HepG2 (cell line): ENCODE measurements around the gene SLC5A5. TPM values are rescaled to one million over a fixed set of nuclear protein-coding genes. Genes with fewer than 3 reads are reported as not detected.

Source experiments
- ATAC-seq: fragments of 200-7000 bp; cut with Tn5 transposase; 3 replicates; pipeline ENCODE4 v1.9.1; 2020; ENCODE audit warnings: mild to moderate bottlenecking, moderate library complexity
- BruUV-seq: library from RNA; stranded (reverse); fragments of 400-500 nt; replicated peaks from 2 replicates; lab custom pipeline; 2021; lab: Mats Ljungman, UMichigan
- CTCF ChIA-PET: fragments of 300-600 bp; formaldehyde crosslinking; extraction: SDS; loops from one replicate; lab custom pipeline; 2021; ENCODE audit warnings: low total read pairs, inconsistent platforms, low intra/inter-chr PET ratio; lab: Yijun Ruan, JAX
- POLR2A ChIA-PET: fragments of 350-600 bp; sonication (Branson Sonifier 250); formaldehyde crosslinking; loops from one replicate; lab custom pipeline; 2020; ENCODE audit warnings: antibody characterized with exemption, inconsistent platforms; lab: Yijun Ruan, JAX
- DNase-seq: peaks from one replicate; pipeline ENCODE4 v3.0.0-alpha.2; 2015; ENCODE audit warnings: low spot score
- FAIRE-seq: peaks from 3 replicates; lab custom pipeline; 2011; peaks lifted over from hg19 to GRCh38; lab: Jason Lieb, UNC
- H2AFZ ChIP-seq: one replicate; pipeline ENCODE4 v1.6.1; 2011; ENCODE audit warnings: low read length, inconsistent platforms
- H3K27ac ChIP-seq: fragments of 300-600 bp; 3 replicates; pipeline ENCODE4 v1.8.0; 2011; ENCODE audit warnings: mixed run types, mild to moderate bottlenecking, mixed read lengths, low read length, inconsistent platforms; ENCODE audit not compliant: insufficient read depth; ENCODE audit errors: extremely low read length
- H3K27me3 ChIP-seq, 2 experiments: fragments of 200-600 bp in 1 of 2; 2 replicates in 1 of 2; 3 replicates in 1 of 2; pipeline versions ENCODE4 v1.6.0 to v1.8.0; 2011; ENCODE audit warnings: low read length in 2 of 2, mild to moderate bottlenecking in 2 of 2, moderate library complexity in 2 of 2, inconsistent platforms in 1 of 2; ENCODE audit not compliant: insufficient read depth in 2 of 2, control insufficient read depth in 1 of 2
- H3K36me3 ChIP-seq, 2 experiments: fragments of 200-600 bp in 1 of 2; replicated peaks in 1 of 2; 2 replicates in 1 of 2; 3 replicates in 1 of 2; pipeline versions ENCODE4 v1.5.1 to v1.8.0; 2011; ENCODE audit warnings: low read length in 2 of 2, inconsistent platforms in 1 of 2; ENCODE audit not compliant: insufficient read depth in 2 of 2, control insufficient read depth in 1 of 2
- H3K4me1 ChIP-seq: 2 replicates; pipeline ENCODE4 v1.5.1; 2012; ENCODE audit warnings: low read length, inconsistent platforms; ENCODE audit not compliant: insufficient read depth
- H3K4me2 ChIP-seq: 2 replicates; pipeline ENCODE4 v1.6.0; 2011; ENCODE audit warnings: low read depth, low read length, inconsistent platforms
- H3K4me3 ChIP-seq, 3 experiments: fragments of 200-600 bp in 1 of 3; sonication (generic), shearing (Covaris generic) in 1 of 3; replicated peaks in 1 of 3; 2 replicates each; pipeline ENCODE4 v1.5.1; 2011 to 2016; ENCODE audit warnings: low read length in 3 of 3, inconsistent platforms in 2 of 3, low read depth in 2 of 3, mild to moderate bottlenecking in 2 of 3, control low read depth in 1 of 3, mixed read lengths in 1 of 3; ENCODE audit not compliant: insufficient read depth in 1 of 3
- H3K79me2 ChIP-seq: one replicate; pipeline ENCODE4 v1.6.1; 2011; ENCODE audit warnings: low read length, inconsistent platforms; ENCODE audit not compliant: insufficient read depth
- H3K9ac ChIP-seq: 2 replicates; pipeline ENCODE4 v1.6.0; 2011; ENCODE audit warnings: mild to moderate bottlenecking, low read depth, low read length, inconsistent platforms; ENCODE audit not compliant: insufficient read depth
- H3K9me3 ChIP-seq: 2 replicates; pipeline ENCODE4 v1.5.1; 2012; ENCODE audit warnings: mild to moderate bottlenecking, low read length
- H4K20me1 ChIP-seq: 2 replicates; pipeline ENCODE4 v1.6.0; 2011; ENCODE audit warnings: inconsistent platforms, mild to moderate bottlenecking, low read length, moderate library complexity; ENCODE audit not compliant: insufficient read depth
- GABPB1 ChIP-seq: IDR thresholded peaks from 2 replicates; pipeline ENCODE4 v1.6.1; 2016; ENCODE audit warnings: mild to moderate bottlenecking, missing genetic modification reagents, moderate library complexity, missing compliant biosample characterization
- HIVEP1 ChIP-seq: sonication (generic); formaldehyde crosslinking; IDR thresholded peaks from 2 replicates; pipeline ENCODE4 v1.4.0; 2020; ENCODE audit warnings: mild to moderate bottlenecking, missing genetic modification reagents
- HNRNPUL1 ChIP-seq: fragments of 200-400 bp; formaldehyde crosslinking; IDR thresholded peaks from 2 replicates; pipeline ENCODE4 v1.6.1; 2017; ENCODE audit warnings: low read depth, mild to moderate bottlenecking, low read length, moderate library complexity
- JDP2 ChIP-seq: sonication (generic); formaldehyde crosslinking; IDR thresholded peaks from 2 replicates; pipeline ENCODE4 v1.8.1; 2022; ENCODE audit warnings: missing genetic modification reagents, borderline replicate concordance
- JUNB ChIP-seq: sonication (generic); formaldehyde crosslinking; IDR thresholded peaks from 2 replicates; pipeline ENCODE4 v1.8.0; 2022; ENCODE audit warnings: missing genetic modification reagents, mild to moderate bottlenecking, borderline replicate concordance
- NONO ChIP-seq, 2 experiments: fragments of 450-650 bp in 1 of 2; sonication (generic) in 1 of 2; formaldehyde crosslinking in 1 of 2; IDR thresholded peaks in 1 of 2; conservative IDR thresholded peaks in 1 of 2; 2 replicates each; pipeline versions ENCODE4 v1.6.1 to v1.8.0; 2017 to 2022; ENCODE audit warnings: mild to moderate bottlenecking in 1 of 2, missing genetic modification reagents in 1 of 2, moderate library complexity in 1 of 2
- SSRP1 ChIP-seq: IDR thresholded peaks from 2 replicates; pipeline ENCODE4 v1.6.1; 2016; ENCODE audit warnings: control low read depth
- TBX2 ChIP-seq: sonication (generic); formaldehyde crosslinking; IDR thresholded peaks from 2 replicates; pipeline ENCODE4 v1.5.0; 2020; ENCODE audit warnings: missing genetic modification reagents, mild to moderate bottlenecking, borderline replicate concordance
- TMF1 ChIP-seq: sonication (generic); formaldehyde crosslinking; IDR thresholded peaks from 2 replicates; pipeline ENCODE4 v1.8.1; 2022; ENCODE audit warnings: low read depth, missing genetic modification reagents
- ZC3H4 ChIP-seq: sonication (generic); formaldehyde crosslinking; IDR thresholded peaks from 2 replicates; pipeline ENCODE4 v1.4.0; 2020; ENCODE audit warnings: missing genetic modification reagents, borderline replicate concordance
- ZFYVE20 ChIP-seq: sonication (generic); formaldehyde crosslinking; IDR thresholded peaks from 2 replicates; pipeline ENCODE4 v1.8.0; 2023; ENCODE audit warnings: low read depth, mild to moderate bottlenecking, moderate library complexity, missing genetic modification reagents, borderline replicate concordance
- ZSCAN29 ChIP-seq: sonication (generic); formaldehyde crosslinking; conservative IDR thresholded peaks from 2 replicates; pipeline ENCODE4 v1.4.0; 2020; ENCODE audit warnings: mild to moderate bottlenecking, missing genetic modification reagents
- WGBS: methylation state at CpG from one replicate; pipeline ENCODE4 v1.1.6; 2017; ENCODE audit warnings: low lambda C conversion rate; 5-methylcytosine and 5-hydroxymethylcytosine counted together
- in situ Hi-C: cut with HindIII; loops from 2 replicates; pipeline ENCODE4 v1.10.0; 2017; ENCODE audit warnings: low pct_unique_long_range_greater_than_20kb; ENCODE audit not compliant: extremely low pct_ligation_motif_present
- intact Hi-C: fragments of 100-400 bp; cut with micrococcal nuclease; formaldehyde crosslinking; loops from one replicate; pipeline ENCODE4 v1.10.0; 2022; ENCODE audit not compliant: unreplicated experiment
- polyA plus RNA-seq, 8 experiments: library from polyadenylated mRNA; depleted of rRNA in 3 of 8; stranded (reverse) in 7 of 8; unstranded in 1 of 8; fragments of >200 nt; fragmentation: Illumina TruSeq in 4 of 8; extraction: Trizol in 4 of 8; gene quantifications; 2 replicates each; pipeline versions ENCODE4 v1.2.1 to v1.2.3, GENCODE V29; 2011 to 2016; ENCODE audit warnings: low read depth in 4 of 8, missing spikeins in 1 of 8, mixed read lengths in 1 of 8; ENCODE audit not compliant: insufficient read depth in 1 of 8
- total RNA-seq, 5 experiments: library from RNA; depleted of rRNA; stranded (reverse); fragments of >200 nt; fragmentation: Illumina TruSeq; extraction: Trizol; gene quantifications; 2 replicates each; pipeline ENCODE4 v1.2.3, GENCODE V29; 2016; ENCODE audit warnings: low read depth in 1 of 5
- TF ChIP-seq, protein P1 (sequence below): sonication (generic); formaldehyde crosslinking; IDR thresholded peaks from 2 replicates; pipeline ENCODE4 v1.8.0; 2022; ENCODE audit warnings: mild to moderate bottlenecking, missing genetic modification reagents
- TF ChIP-seq, protein P2 (sequence below): sonication (generic); formaldehyde crosslinking; IDR thresholded peaks from 2 replicates; pipeline ENCODE4 v1.4.0; 2020; ENCODE audit warnings: mild to moderate bottlenecking, low read depth, missing genetic modification reagents
- TF ChIP-seq, protein P3 (sequence below): IDR thresholded peaks from 2 replicates; pipeline ENCODE4 v1.6.1; 2012; ENCODE audit warnings: inconsistent platforms
- TF ChIP-seq, protein P4 (sequence below): sonication (generic); formaldehyde crosslinking; IDR thresholded peaks from 2 replicates; pipeline ENCODE4 v1.5.0; 2020; ENCODE audit warnings: missing genetic modification reagents, mild to moderate bottlenecking, borderline replicate concordance

The SLC5A5 gene
- total and polyA plus RNA-seq, 2 of the 13 experiments (the other 11 are each of a cell fraction or from before 2014, with no cell fraction given) = not detected

DNA sequence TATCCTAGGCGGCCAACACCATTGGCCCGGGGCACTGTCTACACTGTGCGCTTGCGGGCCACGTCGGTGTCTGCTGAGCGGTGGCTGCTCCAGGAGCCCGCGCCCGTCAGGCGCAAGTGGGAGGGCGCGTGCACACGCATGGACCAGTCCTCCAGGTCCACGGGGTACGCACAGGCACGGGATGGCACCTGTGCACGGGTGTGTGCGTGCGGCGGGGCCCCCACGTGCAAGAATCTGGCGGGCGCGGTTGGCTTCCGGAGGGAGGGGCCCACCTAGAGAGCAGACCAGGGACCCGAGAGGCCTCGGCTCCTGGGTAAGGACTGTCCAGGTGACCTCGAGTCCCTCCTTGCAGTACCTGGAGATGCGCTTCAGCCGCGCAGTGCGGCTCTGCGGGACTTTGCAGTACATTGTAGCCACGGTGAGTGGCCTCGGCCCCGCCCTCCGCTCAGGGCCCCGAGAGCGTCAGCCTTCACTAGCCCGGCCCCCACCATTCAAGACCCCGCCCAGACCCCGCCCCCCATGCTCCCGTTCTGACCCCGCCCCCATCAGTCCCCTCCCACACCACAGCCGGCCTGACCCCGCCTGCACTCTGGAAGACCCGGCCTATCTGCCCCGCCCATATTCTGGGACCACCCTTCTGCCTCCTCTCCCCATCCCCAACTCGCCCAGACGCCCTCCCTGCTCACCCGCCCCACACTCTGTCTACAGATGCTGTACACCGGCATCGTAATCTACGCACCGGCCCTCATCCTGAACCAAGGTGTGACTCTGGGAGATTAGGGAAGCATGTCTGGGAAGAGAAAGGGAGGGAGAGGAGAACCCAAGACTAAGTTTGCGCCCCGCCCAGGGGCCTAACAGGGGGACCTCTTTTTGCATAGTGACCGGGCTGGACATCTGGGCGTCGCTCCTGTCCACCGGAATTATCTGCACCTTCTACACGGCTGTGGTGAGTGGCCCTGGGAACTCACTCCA is 2.3 kb downstream of the SLC5A5 start:
- H3K27me3 ChIP-seq = peaks cover 5 to 33% of the 10 kb centered on the region in 2 experiments
- no peak for FAIRE-seq
- ATAC-seq = peak; percentile 50
- H3K4me2 ChIP-seq = peak overlapping the region; percentile 70
- intact Hi-C loops = loop anchor here (5.0 kb wide), 1 partner anchor 123 kb away; no protein-coding TSS in a partner anchor
- ChIA-PET CTCF (interaction anchor here (1.4 kb wide), 1 partner anchor 59 kb away, joined by 3 read pairs; the partner anchor contains the start of gene CCDC124), POLR2A (no interaction called here)
- no peak overlapping the region for H3K9ac ChIP-seq
- no peaks in the 10 kb centered on the region for H4K20me1 ChIP-seq
- no peaks in the 10 kb centered on the region for H3K79me2 ChIP-seq
- no peaks in the 10 kb centered on the region for H3K36me3 ChIP-seq
- H2AFZ ChIP-seq = no peak overlapping the region
- H3K4me1 ChIP-seq = peaks cover 6% of the 10 kb centered on the region
- no peak for DNase-seq
- H3K4me3 ChIP-seq = peak overlapping the region; percentile 15 to 64 (median 22); a peak in 2 of 6 replicates
- H3K9me3 ChIP-seq = no peaks in the 10 kb centered on the region
- H3K27ac ChIP-seq = no peak overlapping the region
- 22% methylated on average over 22 of the region's 63 CpGs for WGBS
- BruUV-seq = no TSS peak
- in situ Hi-C loops = no loop called here
- TF ChIP-seq TBX2 (CRISPR knock-in tag) = peak; percentile 26; the same call in 1 of the 2 replicates
- no peak for TF ChIP-seq ZC3H4 (CRISPR knock-in tag)
- no peak for TF ChIP-seq ZFYVE20 (CRISPR knock-in tag)
- TF ChIP-seq, protein P1, sequence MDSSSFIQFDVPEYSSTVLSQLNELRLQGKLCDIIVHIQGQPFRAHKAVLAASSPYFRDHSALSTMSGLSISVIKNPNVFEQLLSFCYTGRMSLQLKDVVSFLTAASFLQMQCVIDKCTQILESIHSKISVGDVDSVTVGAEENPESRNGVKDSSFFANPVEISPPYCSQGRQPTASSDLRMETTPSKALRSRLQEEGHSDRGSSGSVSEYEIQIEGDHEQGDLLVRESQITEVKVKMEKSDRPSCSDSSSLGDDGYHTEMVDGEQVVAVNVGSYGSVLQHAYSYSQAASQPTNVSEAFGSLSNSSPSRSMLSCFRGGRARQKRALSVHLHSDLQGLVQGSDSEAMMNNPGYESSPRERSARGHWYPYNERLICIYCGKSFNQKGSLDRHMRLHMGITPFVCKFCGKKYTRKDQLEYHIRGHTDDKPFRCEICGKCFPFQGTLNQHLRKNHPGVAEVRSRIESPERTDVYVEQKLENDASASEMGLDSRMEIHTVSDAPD (CRISPR knock-in tag) = no peak
- TF ChIP-seq HIVEP1 (CRISPR knock-in tag) = 0 out of 2 replicates have a peak, but pooled peaks have one; percentile 24
- TF ChIP-seq, protein P2, sequence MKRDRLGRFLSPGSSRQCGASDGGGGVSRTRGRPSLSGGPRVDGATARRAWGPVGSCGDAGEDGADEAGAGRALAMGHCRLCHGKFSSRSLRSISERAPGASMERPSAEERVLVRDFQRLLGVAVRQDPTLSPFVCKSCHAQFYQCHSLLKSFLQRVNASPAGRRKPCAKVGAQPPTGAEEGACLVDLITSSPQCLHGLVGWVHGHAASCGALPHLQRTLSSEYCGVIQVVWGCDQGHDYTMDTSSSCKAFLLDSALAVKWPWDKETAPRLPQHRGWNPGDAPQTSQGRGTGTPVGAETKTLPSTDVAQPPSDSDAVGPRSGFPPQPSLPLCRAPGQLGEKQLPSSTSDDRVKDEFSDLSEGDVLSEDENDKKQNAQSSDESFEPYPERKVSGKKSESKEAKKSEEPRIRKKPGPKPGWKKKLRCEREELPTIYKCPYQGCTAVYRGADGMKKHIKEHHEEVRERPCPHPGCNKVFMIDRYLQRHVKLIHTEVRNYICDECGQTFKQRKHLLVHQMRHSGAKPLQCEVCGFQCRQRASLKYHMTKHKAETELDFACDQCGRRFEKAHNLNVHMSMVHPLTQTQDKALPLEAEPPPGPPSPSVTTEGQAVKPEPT (CRISPR knock-in tag) = no peak
- TF ChIP-seq SSRP1 (CRISPR knock-in tag) = no peak
- no peak for TF ChIP-seq HNRNPUL1
- no peak for TF ChIP-seq ZSCAN29
- no peak for TF ChIP-seq TMF1
- TF ChIP-seq JUNB (CRISPR knock-in tag) = no peak
- TF ChIP-seq, protein P3, sequence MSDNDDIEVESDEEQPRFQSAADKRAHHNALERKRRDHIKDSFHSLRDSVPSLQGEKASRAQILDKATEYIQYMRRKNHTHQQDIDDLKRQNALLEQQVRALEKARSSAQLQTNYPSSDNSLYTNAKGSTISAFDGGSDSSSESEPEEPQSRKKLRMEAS = 0 out of 2 replicates have a peak, but pooled peaks have one; percentile 23
- TF ChIP-seq GABPB1 (CRISPR knock-in tag) = peak; percentile 35; the same call in 1 of the 2 replicates
- no peak for TF ChIP-seq NONO (IDR thresholded peaks at IDR 0.05)
- no peak for TF ChIP-seq NONO (CRISPR knock-in tag; conservative IDR thresholded peaks at IDR 0.05)
- TF ChIP-seq JDP2 (CRISPR knock-in tag) = no peak
- TF ChIP-seq, protein P4, sequence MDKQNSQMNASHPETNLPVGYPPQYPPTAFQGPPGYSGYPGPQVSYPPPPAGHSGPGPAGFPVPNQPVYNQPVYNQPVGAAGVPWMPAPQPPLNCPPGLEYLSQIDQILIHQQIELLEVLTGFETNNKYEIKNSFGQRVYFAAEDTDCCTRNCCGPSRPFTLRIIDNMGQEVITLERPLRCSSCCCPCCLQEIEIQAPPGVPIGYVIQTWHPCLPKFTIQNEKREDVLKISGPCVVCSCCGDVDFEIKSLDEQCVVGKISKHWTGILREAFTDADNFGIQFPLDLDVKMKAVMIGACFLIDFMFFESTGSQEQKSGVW (CRISPR knock-in tag) = no peak
